HUES6 (cell line): ENCODE results near the gene CHD5.

Experiments used
- H3K27ac ChIP-seq: 2 replicates; pipeline ENCODE4 v1.7.0; 2013; ENCODE audit warnings: low read depth, mild to moderate bottlenecking, low read length, inconsistent platforms
- H3K27me3 ChIP-seq: 2 replicates; pipeline ENCODE4 v1.6.1; 2013; ENCODE audit warnings: low read length; ENCODE audit not compliant: control insufficient read depth, insufficient read depth
- H3K36me3 ChIP-seq: 2 replicates; pipeline ENCODE4 v1.6.1; 2013; ENCODE audit warnings: low read length; ENCODE audit not compliant: control insufficient read depth, insufficient read depth
- H3K4me1 ChIP-seq: 2 replicates; pipeline ENCODE4 v1.6.1; 2013; ENCODE audit warnings: low read length; ENCODE audit not compliant: control insufficient read depth, insufficient read depth
- H3K4me3 ChIP-seq: 2 replicates; pipeline ENCODE4 v1.5.1; 2013; ENCODE audit warnings: low read depth, low read length
- H3K9ac ChIP-seq: one replicate; pipeline ENCODE4 v1.6.1; 2013; ENCODE audit warnings: mild to moderate bottlenecking, low read length
- H3K9me3 ChIP-seq: 2 replicates; pipeline ENCODE4 v1.6.1; 2013; ENCODE audit warnings: low read depth, low read length; ENCODE audit not compliant: control insufficient read depth, insufficient read depth

CHD5 gene

DNA sequence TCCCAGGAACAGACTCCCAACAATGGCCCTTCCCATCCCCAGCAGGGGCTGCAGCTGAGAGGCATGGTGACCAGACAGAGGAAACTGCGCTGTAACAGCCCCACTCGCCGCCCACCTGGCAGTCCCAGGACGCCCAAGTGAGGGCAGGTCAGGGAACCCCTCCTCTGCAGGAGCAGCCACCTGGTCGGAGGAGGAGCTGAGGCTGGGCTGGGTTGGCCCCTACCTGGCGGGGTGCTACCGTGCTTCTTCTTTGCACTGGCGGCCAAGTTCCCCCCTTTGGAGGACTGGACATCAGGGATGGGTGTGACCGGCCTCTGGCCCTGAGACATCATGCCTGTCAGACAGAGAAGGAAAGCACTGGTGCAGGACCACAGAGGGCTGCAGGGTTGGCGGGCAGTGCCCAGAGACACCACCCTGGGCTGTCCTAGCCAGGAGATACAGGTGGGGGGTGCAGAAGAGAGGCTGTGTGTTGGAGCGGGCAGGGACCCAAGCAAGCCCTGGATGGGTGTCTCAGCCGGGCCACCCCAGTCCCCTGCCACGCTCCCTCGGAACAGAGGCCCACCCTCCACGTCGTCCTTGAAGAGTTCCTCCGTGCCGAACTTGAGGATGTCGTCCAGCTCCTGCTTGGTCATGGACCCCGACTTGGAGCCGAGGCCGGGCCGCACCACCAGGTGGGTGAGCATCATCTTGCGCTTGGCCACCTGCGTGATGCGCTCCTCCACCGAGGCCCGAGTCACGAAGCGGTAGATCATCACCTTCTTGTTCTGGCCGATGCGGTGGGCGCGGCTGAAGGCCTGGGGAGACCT lies 51.6 kb downstream of the CHD5 start:
- Histone ChIP-seq H3K9me3 (peaks cover 6% of the 10 kb centered on the region; the same call in 1 of the 2 replicates), H3K27ac (no peak overlapping the region), H3K9ac (no peak overlapping the region), H3K27me3 (peaks cover 27% of the 10 kb centered on the region), H3K4me3 (no peak overlapping the region), H3K36me3 (no peaks in the 10 kb centered on the region), H3K4me1 (peaks cover 4% of the 10 kb centered on the region)

DNA sequence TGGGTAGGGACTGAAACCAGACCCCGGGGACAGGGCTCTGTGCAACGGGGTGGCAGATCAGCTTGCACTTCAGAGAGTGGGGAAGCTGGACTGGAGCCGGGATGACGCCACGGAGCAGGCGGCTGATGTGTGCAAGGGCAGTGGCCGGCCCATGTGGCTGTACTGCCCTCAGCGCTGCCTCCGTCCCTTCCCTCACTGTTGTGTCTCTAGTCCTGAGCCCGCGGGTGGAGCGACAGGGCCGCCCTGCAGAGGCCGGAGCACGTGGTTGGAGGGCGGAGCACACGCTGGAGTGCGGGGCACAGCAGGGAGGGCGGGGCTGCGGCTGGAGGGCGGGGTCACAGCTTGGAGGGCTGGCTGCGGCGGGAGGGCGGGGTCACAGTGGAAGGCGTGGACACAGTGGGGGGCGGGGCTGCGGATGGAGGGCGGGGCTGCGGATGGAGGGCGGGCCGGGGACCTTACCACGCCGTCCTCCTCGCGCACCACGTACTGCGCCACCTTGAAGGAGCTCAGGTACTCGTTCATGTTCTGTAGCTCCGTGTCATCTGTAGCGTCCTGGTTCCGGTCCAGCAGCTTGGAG lies 52.4 kb downstream of the CHD5 start:
- Histone ChIP-seq H3K4me3 (0 out of 2 replicates have a peak overlapping the region, but pooled peaks have one; percentile 9), H3K9me3 (peaks cover 6% of the 10 kb centered on the region; the same call in 1 of the 2 replicates), H3K36me3 (no peaks in the 10 kb centered on the region), H3K27ac (no peak overlapping the region), H3K27me3 (peaks cover 27% of the 10 kb centered on the region), H3K9ac (no peak overlapping the region), H3K4me1 (peaks cover 4% of the 10 kb centered on the region)

DNA sequence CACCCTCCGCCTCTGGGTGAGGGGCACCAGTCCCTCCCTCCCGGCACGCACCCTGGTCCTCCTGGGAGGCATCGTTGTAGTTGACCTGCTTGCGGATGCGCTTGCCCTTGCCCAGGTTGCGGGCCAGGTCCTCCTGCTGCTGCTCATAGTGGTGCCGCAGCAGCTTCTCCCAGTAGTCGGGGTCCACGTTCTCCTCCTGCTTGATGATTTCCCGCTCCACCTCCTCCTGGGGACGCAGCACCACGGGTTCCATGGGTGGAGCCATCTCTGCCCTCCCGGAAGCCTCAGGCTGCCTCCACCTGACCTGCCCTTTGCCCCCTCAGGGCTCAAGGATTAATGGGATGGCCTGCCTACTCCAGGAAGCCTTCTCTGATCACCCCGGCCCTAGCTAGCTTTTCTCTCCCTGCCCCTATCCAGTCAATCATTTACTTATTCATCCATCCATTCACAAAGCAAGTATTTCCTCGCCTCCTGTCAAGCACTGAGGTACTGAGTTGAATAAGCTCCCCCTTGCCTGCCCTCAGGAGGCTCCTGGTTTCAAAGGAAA lies 53.5 kb downstream of the CHD5 start:
- Histone ChIP-seq H3K4me1 (peaks cover 4% of the 10 kb centered on the region), H3K4me3 (no peak overlapping the region), H3K27ac (no peak overlapping the region), H3K27me3 (peaks cover 27% of the 10 kb centered on the region), H3K36me3 (no peaks in the 10 kb centered on the region), H3K9me3 (no peaks in the 10 kb centered on the region), H3K9ac (no peak overlapping the region)

DNA sequence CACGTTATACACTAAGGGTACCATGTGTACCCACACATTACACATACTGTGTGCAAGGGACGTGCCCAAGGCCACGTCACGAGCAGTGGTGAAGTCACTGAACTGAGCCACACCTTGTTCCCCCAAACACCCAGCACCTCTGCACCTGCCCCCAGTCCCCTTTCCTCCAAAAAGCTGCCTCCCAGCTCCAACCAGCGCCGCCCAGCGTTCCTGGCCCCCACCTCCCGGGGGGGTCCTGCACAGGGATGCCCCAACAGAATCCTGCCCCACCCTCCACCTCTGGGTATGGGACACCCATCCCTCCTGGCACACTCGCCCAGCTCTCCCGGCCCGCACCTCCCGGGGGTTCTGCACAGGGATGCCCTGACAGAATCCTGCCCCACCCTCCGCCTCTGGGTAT lies 54.1 kb downstream of the CHD5 start:
- Histone ChIP-seq H3K9ac (no peak overlapping the region), H3K36me3 (no peaks in the 10 kb centered on the region), H3K4me1 (peaks cover 4% of the 10 kb centered on the region), H3K27ac (no peak overlapping the region), H3K4me3 (no peak overlapping the region), H3K9me3 (no peaks in the 10 kb centered on the region), H3K27me3 (peaks cover 27% of the 10 kb centered on the region)

- Histone ChIP-seq H3K27ac (no peak overlapping the region), H3K9ac (no peak overlapping the region), H3K36me3 (no peaks in the 10 kb centered on the region), H3K4me3 (no peak overlapping the region), H3K4me1 (peaks cover 4% of the 10 kb centered on the region), H3K9me3 (no peaks in the 10 kb centered on the region), H3K27me3 (peaks cover 27% of the 10 kb centered on the region)
Measured at GRCh38 chr1:6125366-6125765, 54.8 kb downstream of the CHD5 start.

DNA sequence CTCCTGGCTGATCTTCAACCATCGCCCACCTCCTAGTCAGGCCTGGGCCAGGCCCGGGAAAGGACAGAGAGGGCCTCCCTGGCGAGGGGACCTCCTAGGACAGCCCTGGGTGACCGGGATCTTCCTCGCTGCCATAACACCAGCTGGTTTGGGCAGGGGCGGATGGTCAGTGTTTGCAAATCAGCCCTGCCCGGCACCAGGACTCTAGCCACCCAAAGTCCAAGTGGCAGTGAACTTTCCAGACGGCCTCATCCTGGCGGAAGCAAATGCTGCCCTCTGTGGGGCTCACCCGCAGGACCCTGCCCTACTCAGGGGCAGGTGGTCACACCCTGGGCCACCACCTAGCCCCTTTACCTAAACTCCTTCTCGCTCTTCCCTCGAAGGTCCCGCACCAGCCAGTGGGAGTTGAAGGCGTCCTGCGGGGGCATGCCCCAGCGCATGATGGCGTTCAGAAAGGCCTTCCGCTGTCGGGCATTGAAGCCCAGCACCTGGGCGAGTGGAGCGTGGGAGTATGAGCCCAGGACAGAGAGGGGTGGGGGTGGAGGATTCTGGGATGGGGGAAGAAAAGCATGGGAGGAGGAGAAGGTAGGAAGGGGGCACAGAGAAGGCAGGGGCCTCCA lies 55.3 kb downstream of the CHD5 start:
- H3K9ac ChIP-seq = no peak overlapping the region
- peaks cover 4% of the 10 kb centered on the region for H3K4me1 ChIP-seq
- H3K36me3 ChIP-seq = no peaks in the 10 kb centered on the region
- no peak overlapping the region for H3K27ac ChIP-seq
- H3K27me3 ChIP-seq = peaks cover 27% of the 10 kb centered on the region
- no peaks in the 10 kb centered on the region for H3K9me3 ChIP-seq
- H3K4me3 ChIP-seq = no peak overlapping the region

GRCh38 chr1:6124341-6124740 lies 55.8 kb downstream of the CHD5 start:
- no peak overlapping the region for H3K4me3 ChIP-seq
- H3K9me3 ChIP-seq = no peaks in the 10 kb centered on the region
- no peak overlapping the region for H3K27ac ChIP-seq
- peaks cover 4% of the 10 kb centered on the region for H3K4me1 ChIP-seq
- peaks cover 25% of the 10 kb centered on the region for H3K27me3 ChIP-seq
- H3K36me3 ChIP-seq = no peaks in the 10 kb centered on the region
- H3K9ac ChIP-seq = no peak overlapping the region

DNA sequence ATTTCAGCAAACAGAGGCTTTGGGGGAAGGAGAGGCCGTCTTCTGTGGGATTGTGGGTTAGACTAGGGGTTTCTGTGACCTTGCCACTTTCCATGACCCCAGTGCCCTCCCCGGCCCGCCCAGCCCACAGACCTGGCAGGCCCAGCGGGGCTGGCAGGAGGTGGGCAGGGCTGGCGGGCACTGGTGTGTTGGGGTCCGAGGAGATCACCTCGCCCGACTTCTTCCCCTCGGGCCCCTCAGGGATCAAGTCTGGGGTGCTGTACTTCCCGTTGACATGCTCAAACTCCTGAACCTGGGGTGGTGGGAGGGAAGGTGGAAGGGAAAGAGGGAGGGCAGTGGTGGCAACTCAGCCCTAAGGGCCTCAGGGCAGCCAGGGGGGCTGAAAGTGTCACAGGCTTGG lies 56.3 kb downstream of the CHD5 start:
- Histone ChIP-seq H3K9me3 (no peaks in the 10 kb centered on the region), H3K36me3 (no peaks in the 10 kb centered on the region), H3K9ac (no peak overlapping the region), H3K27ac (no peak overlapping the region), H3K27me3 (peaks cover 19% of the 10 kb centered on the region; the same call in 1 of the 2 replicates), H3K4me1 (peaks cover 4% of the 10 kb centered on the region), H3K4me3 (no peak overlapping the region)

DNA sequence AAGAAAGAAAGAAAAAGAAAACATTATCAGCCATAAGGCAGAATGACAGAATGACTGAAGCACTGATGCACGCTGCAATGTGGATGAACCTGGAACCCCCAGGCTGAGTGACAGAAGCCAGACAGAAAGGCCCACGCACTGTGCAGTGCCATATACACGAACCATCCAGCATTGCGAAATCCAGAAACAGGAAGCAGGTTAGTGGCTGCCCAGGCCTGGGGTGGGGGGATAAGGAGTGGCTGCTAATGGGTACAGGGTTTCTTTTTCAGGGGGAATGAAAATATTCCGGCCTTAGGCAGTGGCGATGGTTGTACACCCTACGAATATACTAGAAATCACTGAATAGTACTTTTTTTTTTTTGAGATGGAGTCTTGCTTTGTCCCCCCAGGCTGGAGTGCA lies 57.0 kb downstream of the CHD5 start:
- H3K9me3 ChIP-seq = no peaks in the 10 kb centered on the region
- H3K9ac ChIP-seq = no peak overlapping the region
- H3K4me3 ChIP-seq = no peak overlapping the region
- H3K27ac ChIP-seq = no peak overlapping the region
- no peaks in the 10 kb centered on the region for H3K36me3 ChIP-seq
- peaks cover 12% of the 10 kb centered on the region; the same call in 1 of the 2 replicates for H3K27me3 ChIP-seq
- peaks cover 4% of the 10 kb centered on the region for H3K4me1 ChIP-seq

DNA sequence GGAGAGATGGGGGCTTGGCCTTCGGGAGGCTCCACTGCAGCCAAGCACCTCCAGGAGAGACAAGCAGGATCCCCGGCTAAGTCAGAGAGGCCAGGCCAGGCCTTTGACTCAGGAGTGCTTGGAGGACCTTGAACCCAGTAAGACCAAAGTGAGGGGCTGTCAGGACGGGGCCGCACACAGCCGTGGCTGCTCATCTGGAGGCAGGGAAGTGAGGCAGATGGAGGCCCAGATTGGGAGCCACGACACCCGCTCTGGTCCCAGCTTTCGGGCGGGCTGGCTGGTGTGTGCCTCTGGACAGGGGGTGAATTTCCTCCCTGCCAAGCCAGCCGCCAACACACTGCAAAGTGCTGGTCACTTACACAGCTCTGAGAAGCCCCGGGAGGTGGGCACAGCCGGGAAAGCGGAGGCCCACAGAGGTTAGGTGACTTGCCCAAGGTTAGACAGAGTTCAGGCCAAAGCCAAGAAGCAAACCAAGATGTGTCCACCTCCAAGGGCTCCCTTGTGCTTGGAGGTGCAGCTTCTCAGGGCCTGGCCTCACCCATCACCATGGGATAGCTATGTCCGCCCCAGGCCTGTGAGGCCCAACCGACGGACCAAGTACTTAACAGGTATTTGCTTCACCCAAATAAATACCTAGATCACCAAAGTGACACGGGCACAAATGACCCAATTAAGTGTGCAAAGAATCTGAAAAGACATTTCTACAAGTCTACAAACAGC lies 58.3 kb downstream of the CHD5 start:
- H3K4me1 ChIP-seq = no peaks in the 10 kb centered on the region; the same call in 1 of the 2 replicates

More for the DNA sequence above, 58.3 kb downstream of the CHD5 start:
- H3K4me3 ChIP-seq = no peak overlapping the region
- H3K9ac ChIP-seq = no peak overlapping the region
- H3K27me3 ChIP-seq = peaks cover 5% of the 10 kb centered on the region; the same call in 1 of the 2 replicates
- H3K36me3 ChIP-seq = no peaks in the 10 kb centered on the region
- H3K9me3 ChIP-seq = no peaks in the 10 kb centered on the region
- H3K27ac ChIP-seq = no peak overlapping the region
